Effector CD8-positive, alpha-beta T cell (primary cell): ENCODE data around the gene MAGEA2.
"Not testable (repeated sequence)": the region's sequence is repeated elsewhere in the genome, so short reads cannot be mapped to it uniquely, and the experiment has no call there.

Experiments used
- DNase-seq: peaks from one replicate; lab custom pipeline; 2025; lab: John Stamatoyannopoulos, UW
- total RNA-seq, 4 experiments: gene quantifications; one replicate each; lab custom pipeline; 2026; lab: John Stamatoyannopoulos, UW

The MAGEA2 gene, protein sequence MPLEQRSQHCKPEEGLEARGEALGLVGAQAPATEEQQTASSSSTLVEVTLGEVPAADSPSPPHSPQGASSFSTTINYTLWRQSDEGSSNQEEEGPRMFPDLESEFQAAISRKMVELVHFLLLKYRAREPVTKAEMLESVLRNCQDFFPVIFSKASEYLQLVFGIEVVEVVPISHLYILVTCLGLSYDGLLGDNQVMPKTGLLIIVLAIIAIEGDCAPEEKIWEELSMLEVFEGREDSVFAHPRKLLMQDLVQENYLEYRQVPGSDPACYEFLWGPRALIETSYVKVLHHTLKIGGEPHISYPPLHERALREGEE
- total RNA-seq: 0 reads per million in 4 experiments

DNA sequence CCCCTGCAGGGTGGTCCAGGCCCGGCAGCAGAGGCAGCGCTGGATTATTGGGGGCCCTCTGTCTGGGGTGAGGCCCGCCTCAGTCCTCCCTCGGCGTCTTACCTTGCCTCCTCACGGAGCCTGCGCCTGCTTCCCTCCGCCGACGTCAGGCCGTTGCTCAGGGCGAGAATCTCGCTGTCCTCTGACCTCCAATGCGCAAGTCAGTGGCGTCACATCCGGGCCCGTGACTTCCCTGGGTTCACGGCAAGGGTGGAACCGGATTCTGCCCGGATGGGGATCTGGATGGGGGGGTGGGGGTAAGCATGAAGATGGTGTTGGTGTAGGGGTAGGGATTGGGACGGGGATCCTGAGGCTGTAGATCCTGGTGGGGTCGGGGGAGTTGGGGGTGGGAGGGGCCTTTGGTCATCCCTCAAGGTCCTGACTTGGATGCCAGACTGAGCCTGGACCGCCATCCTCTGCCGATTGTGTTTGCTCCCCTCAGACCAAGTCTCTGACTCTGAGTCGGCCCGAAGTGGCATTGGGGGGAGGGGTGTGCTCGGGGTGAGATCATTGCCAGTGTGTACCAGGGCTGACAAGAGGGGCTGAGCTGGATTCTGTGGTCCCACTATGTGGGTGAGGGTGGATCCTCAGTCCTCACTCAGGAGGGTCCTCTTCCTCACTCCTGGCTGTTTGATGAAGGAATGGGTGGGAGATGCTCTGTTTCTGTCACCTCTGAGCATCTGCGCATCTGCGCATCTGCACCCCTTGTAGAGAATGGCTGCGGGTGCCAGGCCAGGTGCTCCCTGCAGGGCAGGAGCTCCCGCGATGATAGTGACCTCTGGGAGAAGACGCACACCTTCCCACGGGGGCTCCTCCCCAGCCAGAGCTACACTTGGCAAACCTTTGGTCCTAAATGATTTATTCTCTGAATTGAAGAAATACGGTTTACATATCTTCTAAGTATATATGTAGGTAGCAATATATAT lies at the start of gene MAGEA2:
TSS of gene MAGEA2 (minus strand) at position 157 of the 965 bp plus-strand sequence. CDS start 2,479 bp downstream, outside the sequence.
- not testable (repeated sequence) for DNase-seq

DNA sequence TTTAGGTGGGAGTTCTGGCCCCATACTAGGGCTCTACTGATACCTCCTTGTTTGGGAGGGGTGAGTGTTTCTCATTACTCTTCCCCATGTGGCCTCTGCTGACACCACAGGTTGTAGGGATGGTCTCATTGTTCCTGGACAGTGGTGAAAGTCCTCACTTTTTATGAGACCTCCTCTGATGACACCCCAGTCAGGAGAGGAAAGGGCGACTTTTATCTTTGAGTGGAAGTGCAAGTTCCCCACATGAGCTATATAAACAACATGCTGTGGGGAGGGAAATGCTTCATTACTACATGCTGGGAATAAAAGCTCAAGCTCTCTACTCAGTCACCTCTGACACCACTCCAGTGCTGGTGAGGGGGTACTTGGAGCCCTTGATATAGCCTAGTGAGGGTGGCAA lies 45.3 kb upstream of the MAGEA2 start:
- DNase-seq: no peak

DNA sequence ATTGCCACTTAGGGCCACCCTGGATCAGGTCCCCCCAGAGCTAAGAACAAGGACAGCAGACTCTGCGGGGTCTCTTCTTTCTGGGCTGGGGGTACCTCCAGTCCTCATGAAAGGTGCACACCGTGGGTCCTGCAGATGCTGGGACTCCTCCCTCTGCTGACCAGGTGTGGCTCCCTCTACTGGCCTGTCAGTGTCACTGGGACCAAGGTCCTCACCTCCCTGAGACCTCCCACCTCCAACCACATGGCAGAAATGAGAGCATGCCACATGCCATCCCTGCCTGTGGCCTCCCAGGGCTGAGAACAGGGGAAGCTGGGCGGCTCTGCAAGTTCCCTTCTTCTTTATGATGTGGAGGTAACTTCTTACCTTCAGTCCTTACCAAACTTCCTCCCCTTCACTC lies 33.4 kb upstream of the MAGEA2 start:
- not testable (repeated sequence) for DNase-seq

DNA sequence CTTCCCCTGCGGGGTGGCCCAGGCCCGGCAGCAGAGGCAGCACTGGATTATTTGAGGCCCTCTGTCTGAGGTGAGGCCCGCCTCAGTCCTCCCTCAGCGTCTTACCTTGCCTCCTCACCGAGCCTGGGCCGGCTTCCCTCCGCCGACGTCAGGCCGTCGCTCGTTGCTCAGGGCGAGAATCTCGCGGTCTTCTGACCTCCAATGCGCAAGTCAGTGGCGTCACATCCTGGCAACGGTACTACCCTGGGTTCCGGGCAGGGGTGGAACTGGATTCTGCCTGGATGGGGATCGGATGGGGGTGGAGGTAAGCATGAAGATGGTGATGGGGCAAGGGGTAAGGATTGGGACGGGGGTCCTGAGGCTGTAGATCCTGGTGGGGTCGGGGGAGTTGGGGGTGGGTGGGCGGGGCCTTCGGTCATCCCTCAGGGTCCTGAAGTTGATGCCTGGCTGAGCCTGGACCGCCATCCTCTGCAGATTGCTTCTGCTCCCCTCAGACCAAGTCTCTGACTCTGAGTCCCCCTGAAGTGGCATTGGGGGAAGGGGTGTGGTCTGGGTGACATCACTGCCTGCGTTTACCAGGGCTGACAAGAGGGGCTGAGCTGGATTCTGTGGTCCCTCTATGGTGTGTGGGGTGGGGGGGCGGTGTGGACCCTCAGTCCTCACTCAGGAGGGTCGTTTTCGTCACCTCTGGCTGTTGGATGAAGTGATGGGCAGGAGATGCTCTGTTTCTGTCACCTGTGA lies 16.1 kb upstream of the MAGEA2 start, which contains the start of gene MAGEA6:
TSS of gene MAGEA6 (minus strand) at position 141 of the 741 bp plus-strand sequence. CDS start 2,039 bp downstream, outside the sequence.
- not testable (repeated sequence) for DNase-seq

DNA sequence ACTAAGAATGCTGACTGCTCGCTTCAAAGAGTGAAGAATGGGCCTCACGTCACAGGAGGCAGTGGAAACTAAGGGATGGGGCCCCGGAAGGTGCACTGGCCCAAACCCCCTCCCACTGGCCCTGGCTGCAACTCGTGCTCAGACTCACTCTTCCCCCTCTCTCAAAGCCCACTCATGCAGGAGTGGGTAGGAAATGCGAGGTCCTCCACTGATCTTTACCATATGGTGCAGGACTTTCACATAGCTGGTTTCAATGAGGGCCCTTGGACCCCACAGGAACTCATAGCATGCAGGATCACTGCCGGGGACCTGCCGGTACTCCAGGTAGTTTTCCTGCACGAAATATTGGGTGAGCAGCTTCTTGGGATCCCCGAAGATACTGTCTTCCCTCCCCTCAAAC lies 12.9 kb upstream of the MAGEA2 start:
- DNase-seq: not testable (repeated sequence)

DNA sequence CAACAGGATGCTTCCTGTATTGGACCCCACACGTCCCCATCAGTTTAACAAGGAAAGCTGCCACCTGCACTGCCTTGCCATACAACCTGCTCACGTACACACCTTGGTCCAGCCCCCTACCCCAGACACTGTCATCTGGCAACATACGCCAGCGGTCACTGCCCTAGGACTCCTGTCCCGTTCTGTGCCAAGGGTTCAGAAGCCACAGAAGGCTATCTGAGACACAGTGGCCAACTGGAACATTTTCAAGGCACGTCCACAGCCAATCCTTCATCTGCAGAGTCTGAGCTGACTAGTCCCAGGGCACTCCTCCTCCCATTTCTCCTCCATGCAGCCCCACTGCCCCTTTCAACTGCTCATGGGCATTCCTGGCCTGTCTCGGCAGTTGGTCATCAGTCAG lies 7.9 kb upstream of the MAGEA2 start:
- DNase-seq: not testable (repeated sequence)

DNA sequence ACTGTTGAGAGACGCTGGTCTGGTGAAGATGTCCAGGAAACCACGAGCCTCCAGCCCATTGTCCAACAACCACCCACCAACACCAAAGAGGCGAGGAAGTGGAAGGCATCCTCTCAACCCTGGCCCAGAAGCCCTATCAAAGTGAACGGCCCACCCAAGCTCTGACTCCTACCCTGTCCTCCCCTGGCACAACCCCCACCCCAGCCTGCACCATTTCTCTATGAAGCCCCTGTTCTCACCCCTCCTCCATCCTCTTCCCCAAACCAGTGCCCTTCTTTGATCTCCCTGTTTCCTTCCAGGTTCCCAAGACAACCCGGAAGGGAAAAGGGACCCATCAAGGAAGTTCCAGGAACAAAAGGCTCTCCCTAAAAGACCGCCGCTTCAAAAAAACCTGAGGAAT lies 5.9 kb upstream of the MAGEA2 start:
- not testable (repeated sequence) for DNase-seq

DNA sequence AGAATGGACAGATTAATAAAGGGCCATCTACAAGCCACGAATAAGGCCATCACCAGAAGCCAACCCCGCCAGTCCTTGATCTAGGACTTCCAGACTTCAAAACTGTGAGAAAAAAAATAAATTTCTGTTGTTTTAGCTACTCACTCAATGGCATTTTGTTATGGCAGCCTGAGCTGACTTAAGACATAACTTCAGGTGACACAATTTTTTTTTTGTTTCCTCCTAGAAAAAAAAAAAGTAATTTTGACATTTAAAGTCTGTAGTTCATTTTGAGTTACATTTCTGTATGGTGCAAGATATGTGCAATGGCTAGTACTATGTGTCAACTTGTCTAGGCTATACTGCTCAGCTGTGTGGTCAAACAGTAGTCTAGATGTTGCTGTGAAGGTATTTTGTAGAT lies 5.3 kb upstream of the MAGEA2 start, which contains the start of gene CSAG3:
TSS of gene CSAG3 (plus strand) at position 301 of the 400 bp plus-strand sequence.
- not testable (repeated sequence) for DNase-seq

DNA sequence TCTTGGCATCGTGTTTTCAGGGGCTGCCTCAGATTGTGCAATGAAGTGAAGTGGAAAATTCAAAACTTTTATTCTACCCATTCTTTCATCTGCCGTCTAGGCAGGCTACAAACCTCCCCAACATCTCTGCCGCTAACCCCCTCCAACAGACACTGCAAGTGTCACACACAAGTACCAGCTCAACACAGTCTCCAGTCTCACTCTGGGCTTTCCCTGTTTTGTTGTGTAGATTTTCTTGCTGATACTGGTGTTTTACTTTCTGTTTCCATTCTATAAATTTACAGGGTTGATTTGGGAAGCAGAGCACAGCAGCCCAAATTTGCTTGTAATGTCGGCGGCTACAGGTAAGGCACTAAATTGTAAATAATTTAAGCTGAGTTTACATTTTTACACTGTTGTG lies 1.2 kb upstream of the MAGEA2 start:
- not testable (repeated sequence) for DNase-seq

DNA sequence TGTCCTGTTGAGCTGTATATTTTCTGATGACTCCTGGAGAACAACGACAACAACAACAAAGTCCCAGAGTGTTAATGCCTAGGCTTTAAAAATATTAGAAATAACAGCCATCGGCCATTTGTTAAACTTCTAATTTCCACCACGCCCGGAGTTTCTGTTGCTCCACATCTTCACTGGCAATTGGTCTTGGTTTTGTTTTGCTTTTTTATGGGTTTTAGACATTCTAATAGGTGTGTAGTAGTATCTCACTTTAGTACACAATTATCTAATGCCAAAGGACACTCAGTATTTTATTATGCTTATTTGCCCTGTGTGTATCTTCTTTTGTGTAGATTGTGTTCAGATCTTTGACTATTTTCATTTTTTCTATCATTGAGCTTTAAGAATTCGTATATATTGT lies 15.1 kb downstream of the MAGEA2 start:
- no peak for DNase-seq

DNA sequence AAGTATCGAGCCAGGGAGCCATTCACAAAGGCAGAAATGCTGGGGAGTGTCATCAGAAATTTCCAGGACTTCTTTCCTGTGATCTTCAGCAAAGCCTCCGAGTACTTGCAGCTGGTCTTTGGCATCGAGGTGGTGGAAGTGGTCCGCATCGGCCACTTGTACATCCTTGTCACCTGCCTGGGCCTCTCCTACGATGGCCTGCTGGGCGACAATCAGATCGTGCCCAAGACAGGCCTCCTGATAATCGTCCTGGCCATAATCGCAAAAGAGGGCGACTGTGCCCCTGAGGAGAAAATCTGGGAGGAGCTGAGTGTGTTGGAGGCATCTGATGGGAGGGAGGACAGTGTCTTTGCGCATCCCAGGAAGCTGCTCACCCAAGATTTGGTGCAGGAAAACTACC lies 17.1 kb downstream of the MAGEA2 start:
- DNase-seq: not testable (repeated sequence)

DNA sequence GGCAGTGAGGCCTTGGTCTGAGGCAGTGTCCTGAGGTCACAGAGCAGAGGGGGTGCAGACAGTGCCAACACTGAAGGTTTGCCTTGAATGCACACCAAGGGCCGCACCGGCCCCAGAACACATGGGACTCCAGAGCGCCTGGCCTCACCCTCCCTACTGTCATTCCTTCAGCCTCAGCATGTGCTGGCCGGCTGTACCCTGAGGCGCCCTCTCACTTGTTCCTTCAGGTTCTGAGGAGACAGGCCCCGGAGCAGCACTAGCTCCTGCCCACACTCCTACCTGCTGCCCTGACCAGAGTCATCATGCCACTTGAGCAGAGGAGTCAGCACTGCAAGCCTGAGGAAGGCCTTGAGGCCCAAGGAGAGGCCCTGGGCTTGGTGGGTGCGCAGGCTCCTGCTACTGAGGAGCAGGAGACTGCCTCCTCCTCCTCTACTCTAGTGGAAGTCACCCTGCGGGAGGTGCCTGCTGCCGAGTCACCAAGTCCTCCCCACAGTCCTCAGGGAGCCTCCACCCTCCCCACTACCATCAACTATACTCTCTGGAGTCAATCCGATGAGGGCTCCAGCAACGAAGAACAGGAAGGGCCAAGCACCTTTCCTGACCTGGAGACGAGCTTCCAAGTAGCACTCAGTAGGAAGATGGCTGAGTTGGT lies 17.7 kb downstream of the MAGEA2 start:
- no peak for DNase-seq

DNA sequence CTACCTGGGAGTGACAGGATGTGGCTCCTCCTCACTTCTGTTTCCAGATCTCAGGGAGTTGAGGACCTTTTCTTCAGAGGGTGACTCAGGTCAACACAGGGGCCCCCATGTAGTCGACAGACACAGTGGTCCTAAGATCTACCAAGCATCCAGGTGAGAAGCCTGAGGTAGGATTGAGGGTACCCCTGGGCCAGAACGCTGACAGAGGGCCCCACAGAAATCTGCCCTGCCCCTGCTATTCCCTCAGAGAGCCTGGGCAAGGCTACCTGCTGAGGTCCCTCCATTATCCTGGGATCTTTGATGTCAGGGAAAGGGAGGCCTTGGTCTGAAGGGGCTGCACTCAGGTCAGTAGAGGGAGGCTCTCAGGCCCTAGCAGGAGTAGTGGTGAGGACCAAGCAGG lies 18.5 kb downstream of the MAGEA2 start:
- DNase-seq: no peak

DNA sequence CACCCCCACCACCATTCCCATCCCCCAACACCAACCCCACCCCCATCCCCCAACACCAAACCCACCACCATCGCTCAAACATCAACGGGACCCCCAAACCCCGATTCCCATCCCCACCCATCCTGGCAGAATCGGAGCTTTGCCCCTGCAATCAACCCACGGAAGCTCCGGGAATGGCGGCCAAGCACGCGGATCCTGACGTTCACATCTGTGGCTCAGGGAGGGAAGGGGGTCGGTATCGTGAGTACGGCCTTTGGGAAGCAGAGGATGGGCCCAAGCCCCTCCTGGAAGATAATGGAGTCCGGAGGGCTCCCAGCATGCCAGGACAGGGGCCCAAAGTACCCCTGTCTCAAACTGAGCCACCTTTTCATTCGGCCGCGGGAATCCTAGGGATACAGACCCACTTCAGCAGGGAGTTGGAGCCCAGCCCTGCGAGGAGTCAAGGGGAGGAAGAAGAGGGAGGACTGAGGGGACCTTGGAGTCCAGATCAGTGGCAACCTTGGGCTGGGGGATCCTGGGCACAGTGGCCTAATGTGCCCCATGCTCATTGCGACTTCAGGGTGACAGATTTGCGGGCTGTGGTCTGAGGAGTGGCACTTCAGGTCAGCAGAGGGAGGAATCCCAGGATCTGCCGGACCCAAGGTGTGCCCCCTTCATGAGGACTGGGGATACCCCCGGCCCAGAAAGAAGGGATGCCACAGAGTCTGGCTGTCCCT lies 19.3 kb downstream of the MAGEA2 start:
- DNase-seq: not testable (repeated sequence)

DNA sequence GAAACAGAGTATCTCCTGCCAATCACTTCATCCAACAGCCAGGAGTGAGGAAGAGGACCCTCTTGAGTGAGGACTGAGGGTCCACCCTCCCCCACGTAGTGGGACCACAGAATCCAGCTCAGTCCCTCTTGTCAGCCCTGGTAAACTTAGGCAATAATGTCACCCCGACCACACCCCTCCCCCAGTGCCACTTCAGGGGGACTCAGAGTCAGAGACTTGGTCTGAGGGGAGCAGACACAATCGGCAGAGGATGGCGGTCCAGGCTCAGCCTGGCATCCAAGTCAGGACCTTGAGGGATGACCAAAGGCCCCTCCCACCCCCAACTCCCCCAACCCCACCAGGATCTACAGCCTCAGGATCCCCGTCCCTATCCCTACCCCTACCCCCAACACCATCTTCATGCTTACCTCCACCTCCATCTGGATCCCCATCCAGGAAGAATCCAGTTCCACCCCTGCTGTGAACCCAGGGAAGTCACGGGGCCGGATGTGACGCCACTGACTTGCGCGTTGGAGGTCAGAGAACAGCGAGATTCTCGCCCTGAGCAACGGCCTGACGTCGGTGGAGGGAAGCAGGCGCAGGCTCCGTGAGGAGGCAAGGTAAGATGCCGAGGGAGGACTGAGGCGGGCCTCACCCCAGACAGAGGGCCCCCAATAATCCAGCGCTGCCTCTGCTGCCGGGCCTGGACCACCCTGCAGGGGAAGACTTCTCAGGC lies 20.2 kb downstream of the MAGEA2 start, which contains the start of the genes CSAG1 and MAGEA12:
TSS of gene CSAG1 (minus strand) at position 461 of the 715 bp plus-strand sequence. CDS start 1,261 bp downstream, outside the sequence.
TSS of gene MAGEA12 (plus strand) at position 497 of the 715 bp plus-strand sequence. CDS start 2,405 bp downstream, outside the sequence.
- no peak for DNase-seq

DNA sequence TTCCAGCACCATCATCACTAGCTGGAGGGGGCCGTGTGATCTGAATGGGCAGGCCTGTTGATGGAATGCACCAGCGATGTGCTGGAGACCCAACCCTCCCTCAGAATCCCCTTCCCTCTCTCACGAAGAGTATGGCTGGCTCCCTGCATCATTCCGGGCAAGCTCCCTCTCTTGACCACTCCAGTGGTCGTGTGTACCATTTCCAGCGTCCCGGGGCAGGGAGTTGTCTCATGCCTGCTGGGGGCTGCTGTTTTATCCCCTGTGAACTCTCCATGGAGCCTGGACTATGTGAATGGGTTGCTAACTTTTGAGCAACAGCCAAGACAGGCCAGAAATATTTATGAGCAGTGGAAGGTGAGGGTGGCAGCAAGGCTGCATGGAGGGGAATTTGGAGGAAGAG lies 28.2 kb downstream of the MAGEA2 start:
- no peak for DNase-seq

DNA sequence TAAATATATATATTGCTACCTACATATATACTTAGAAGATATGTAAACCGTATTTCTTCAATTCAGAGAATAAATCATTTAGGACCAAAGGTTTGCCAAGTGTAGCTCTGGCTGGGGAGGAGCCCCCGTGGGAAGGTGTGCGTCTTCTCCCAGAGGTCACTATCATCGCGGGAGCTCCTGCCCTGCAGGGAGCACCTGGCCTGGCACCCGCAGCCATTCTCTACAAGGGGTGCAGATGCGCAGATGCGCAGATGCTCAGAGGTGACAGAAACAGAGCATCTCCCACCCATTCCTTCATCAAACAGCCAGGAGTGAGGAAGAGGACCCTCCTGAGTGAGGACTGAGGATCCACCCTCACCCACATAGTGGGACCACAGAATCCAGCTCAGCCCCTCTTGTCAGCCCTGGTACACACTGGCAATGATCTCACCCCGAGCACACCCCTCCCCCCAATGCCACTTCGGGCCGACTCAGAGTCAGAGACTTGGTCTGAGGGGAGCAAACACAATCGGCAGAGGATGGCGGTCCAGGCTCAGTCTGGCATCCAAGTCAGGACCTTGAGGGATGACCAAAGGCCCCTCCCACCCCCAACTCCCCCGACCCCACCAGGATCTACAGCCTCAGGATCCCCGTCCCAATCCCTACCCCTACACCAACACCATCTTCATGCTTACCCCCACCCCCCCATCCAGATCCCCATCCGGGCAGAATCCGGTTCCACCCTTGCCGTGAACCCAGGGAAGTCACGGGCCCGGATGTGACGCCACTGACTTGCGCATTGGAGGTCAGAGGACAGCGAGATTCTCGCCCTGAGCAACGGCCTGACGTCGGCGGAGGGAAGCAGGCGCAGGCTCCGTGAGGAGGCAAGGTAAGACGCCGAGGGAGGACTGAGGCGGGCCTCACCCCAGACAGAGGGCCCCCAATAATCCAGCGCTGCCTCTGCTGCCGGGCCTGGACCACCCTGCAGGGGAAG lies 39.5 kb downstream of the MAGEA2 start, which contains the start of gene MAGEA2B:
TSS of gene MAGEA2B (plus strand) at position 814 of the 973 bp plus-strand sequence. CDS start 2,479 bp downstream, outside the sequence.
- not testable (repeated sequence) for DNase-seq

DNA sequence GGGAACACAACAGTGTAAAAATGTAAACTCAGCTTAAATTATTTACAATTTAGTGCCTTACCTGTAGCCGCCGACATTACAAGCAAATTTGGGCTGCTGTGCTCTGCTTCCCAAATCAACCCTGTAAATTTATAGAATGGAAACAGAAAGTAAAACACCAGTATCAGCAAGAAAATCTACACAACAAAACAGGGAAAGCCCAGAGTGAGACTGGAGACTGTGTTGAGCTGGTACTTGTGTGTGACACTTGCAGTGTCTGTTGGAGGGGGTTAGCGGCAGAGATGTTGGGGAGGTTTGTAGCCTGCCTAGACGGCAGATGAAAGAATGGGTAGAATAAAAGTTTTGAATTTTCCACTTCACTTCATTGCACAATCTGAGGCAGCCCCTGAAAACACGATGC lies 40.4 kb downstream of the MAGEA2 start:
- not testable (repeated sequence) for DNase-seq
